Panc1 (cell line): Measurements from ENCODE around the gene GPRC6A. TPM values are rescaled to one million over a fixed set of nuclear protein-coding genes. Genes with fewer than 3 reads are reported as not detected.

Experiments
- ATAC-seq: fragments of 200-7000 bp; cut with Tn5 transposase; 2 replicates; pipeline ENCODE4 v1.9.1; 2020; ENCODE audit warnings: mild to moderate bottlenecking, moderate library complexity
- BruUV-seq: library from RNA; stranded (reverse); fragments of 400-500 nt; replicated peaks from 2 replicates; lab custom pipeline; 2021; lab: Mats Ljungman, UMichigan
- CTCF ChIA-PET: fragments of 300-600 bp; sonication (Branson Sonifier 250); formaldehyde crosslinking; loops from one replicate; lab custom pipeline; 2022; ENCODE audit warnings: antibody characterized with exemption; lab: Charles Lee
- POLR2A ChIA-PET: fragments of 300-600 bp; sonication (Branson Sonifier 250); formaldehyde crosslinking; loops from one replicate; lab custom pipeline; 2022; ENCODE audit warnings: antibody characterized with exemption; lab: Charles Lee
- DNase-seq: peaks from one replicate; pipeline ENCODE4 v3.0.0-alpha.2; 2010; ENCODE audit warnings: low read depth, low spot score
- H3K27ac ChIP-seq: 2 replicates; pipeline ENCODE4 v1.5.1; 2011; ENCODE audit warnings: mild to moderate bottlenecking, low read length, inconsistent platforms
- H3K27me3 ChIP-seq: fragments of 200-500 bp; sonication (Bioruptor generic); 2 replicates; pipeline ENCODE4 v1.6.0; 2014; ENCODE audit warnings: low read length, inconsistent platforms; ENCODE audit not compliant: control insufficient read depth, insufficient read depth
- H3K36me3 ChIP-seq: fragments of 200-500 bp; sonication (Bioruptor generic); 2 replicates; pipeline ENCODE4 v1.5.1; 2014; ENCODE audit warnings: inconsistent platforms, mild to moderate bottlenecking, low read length, moderate library complexity; ENCODE audit not compliant: control insufficient read depth, insufficient read depth
- H3K4me1 ChIP-seq: 2 replicates; pipeline ENCODE4 v1.5.1; 2011; ENCODE audit warnings: inconsistent platforms, mild to moderate bottlenecking, low read length, moderate library complexity; ENCODE audit not compliant: control insufficient read depth, insufficient read depth
- H3K4me3 ChIP-seq, 2 experiments: 2 replicates each; pipeline ENCODE4 v1.5.1; 2011 to 2012; ENCODE audit warnings: low read depth in 2 of 2, low read length in 2 of 2, mild to moderate bottlenecking in 2 of 2, inconsistent platforms in 1 of 2, moderate library complexity in 1 of 2
- H3K9me3 ChIP-seq: fragments of 200-500 bp; sonication (Bioruptor generic); 2 replicates; pipeline ENCODE4 v1.5.1; 2014; ENCODE audit warnings: low read depth, mild to moderate bottlenecking, inconsistent platforms, low read length, moderate library complexity; ENCODE audit not compliant: control insufficient read depth, insufficient read depth
- POLR2AphosphoS5 ChIP-seq: IDR thresholded peaks from 2 replicates; pipeline ENCODE4 v1.6.1; 2012; ENCODE audit warnings: mild to moderate bottlenecking, low read depth, low read length, moderate library complexity
- REST ChIP-seq, 2 experiments: IDR thresholded peaks; 2 replicates each; pipeline ENCODE4 v1.6.1; 2011 to 2012; ENCODE audit warnings: low read depth in 2 of 2, control low read depth in 1 of 2, low read length in 1 of 2, mild to moderate bottlenecking in 1 of 2, moderate library complexity in 1 of 2; ENCODE audit not compliant: insufficient read depth in 1 of 2
- SIN3A ChIP-seq: IDR thresholded peaks from 2 replicates; pipeline ENCODE4 v1.6.1; 2012; ENCODE audit warnings: low read depth, mild to moderate bottlenecking, low read length, moderate library complexity, borderline replicate concordance; ENCODE audit not compliant: insufficient read depth
- TCF7L2 ChIP-seq: IDR thresholded peaks from 2 replicates; pipeline ENCODE4 v1.6.1; 2011; ENCODE audit warnings: mild to moderate bottlenecking, low read depth, low read length, inconsistent platforms
- in situ Hi-C: cut with HindIII; loops from 2 replicates; pipeline ENCODE4 v1.10.0; 2016; ENCODE audit warnings: low sequenced_read_pairs, low pct_unique_long_range_greater_than_20kb
- intact Hi-C: fragments of 100-400 bp; cut with micrococcal nuclease; formaldehyde crosslinking; loops from one replicate; pipeline ENCODE4 v1.10.0; 2022; ENCODE audit not compliant: unreplicated experiment
- total RNA-seq: library from RNA; stranded (reverse); gene quantifications from one replicate; pipeline ENCODE4 v1.2.1, GENCODE V29; 2021; ENCODE audit not compliant: unreplicated experiment
- TF ChIP-seq, protein P1 (sequence below): fragments of 450-650 bp; IDR thresholded peaks from 2 replicates; pipeline ENCODE4 v1.5.1; 2017; ENCODE audit warnings: mild to moderate bottlenecking

The GPRC6A gene
- total RNA-seq, 1 experiment from 2014 or later = not detected

DNA sequence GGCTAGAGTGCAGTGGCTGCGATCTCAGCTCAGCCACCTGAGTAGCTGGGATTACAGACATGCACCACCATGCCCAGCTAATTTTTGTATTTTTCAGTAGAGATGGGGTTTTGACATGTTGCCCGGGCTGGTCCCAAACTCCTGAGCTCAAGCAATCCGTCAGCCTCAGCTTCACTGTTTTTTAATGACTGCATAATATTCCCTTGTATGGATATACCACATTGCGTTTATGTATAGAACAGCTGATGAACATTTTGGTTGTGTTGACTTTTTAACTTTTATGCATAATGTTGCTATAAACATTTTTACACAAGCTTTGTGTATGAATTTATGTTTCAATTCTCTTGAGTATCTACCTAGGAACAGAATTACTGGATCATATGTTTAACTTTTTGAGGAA, 43.9 kb upstream of the GPRC6A start:
- in situ Hi-C loops (no loop called here), intact Hi-C loops (no loop called here)
- no peak overlapping the region for H3K4me3 ChIP-seq
- H3K4me1 ChIP-seq = peaks cover 12% of the 10 kb centered on the region
- H3K27me3 ChIP-seq = peaks cover 35% of the 10 kb centered on the region
- ATAC-seq (no peak), DNase-seq (no peak)
- no TSS peak for BruUV-seq
- POLR2A ChIA-PET = no interaction called here
- H3K9me3 ChIP-seq = no peaks in the 10 kb centered on the region
- H3K27ac ChIP-seq = no peak overlapping the region
- TF ChIP-seq REST (IDR thresholded peaks at IDR 0.05; ENCODE audit: insufficient read depth in 1 of 2, low read depth in 2 of 2, low read length in 1 of 2) (no peak), SIN3A (no peak), POLR2AphosphoS5 (no peak), TCF7L2 (no peak)
- TF ChIP-seq, protein P1, sequence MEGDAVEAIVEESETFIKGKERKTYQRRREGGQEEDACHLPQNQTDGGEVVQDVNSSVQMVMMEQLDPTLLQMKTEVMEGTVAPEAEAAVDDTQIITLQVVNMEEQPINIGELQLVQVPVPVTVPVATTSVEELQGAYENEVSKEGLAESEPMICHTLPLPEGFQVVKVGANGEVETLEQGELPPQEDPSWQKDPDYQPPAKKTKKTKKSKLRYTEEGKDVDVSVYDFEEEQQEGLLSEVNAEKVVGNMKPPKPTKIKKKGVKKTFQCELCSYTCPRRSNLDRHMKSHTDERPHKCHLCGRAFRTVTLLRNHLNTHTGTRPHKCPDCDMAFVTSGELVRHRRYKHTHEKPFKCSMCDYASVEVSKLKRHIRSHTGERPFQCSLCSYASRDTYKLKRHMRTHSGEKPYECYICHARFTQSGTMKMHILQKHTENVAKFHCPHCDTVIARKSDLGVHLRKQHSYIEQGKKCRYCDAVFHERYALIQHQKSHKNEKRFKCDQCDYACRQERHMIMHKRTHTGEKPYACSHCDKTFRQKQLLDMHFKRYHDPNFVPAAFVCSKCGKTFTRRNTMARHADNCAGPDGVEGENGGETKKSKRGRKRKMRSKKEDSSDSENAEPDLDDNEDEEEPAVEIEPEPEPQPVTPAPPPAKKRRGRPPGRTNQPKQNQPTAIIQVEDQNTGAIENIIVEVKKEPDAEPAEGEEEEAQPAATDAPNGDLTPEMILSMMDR = no peak
- CTCF ChIA-PET = no interaction called here
- no peaks in the 10 kb centered on the region for H3K36me3 ChIP-seq

DNA sequence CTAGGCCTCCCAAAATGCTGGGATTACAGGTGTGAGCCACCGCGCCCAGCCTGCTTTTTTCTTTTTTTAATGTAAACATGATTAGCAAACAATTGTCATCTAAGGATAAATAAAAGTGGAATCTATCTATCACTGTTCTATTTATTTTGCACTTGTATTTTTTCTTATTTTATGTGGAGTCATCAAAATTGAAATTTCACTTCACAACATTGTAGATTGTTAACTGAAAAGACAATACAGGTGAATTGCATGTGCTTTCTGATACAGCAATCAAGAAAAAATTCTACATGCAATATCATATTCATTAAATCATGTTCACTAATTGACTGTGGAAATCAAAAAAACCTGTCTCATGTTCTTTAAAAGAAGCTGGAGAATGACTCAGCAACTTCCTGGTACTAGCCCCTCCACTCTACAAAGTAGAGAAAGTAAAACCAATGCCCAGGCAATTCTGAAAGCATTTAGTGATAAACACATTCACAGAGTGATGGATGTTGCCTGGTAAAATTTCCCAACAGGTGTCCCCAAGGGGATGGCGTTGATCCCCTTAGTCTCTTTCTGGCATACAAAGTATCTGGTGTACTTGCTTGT, 37.5 kb upstream of the GPRC6A start:
- BruUV-seq = no TSS peak
- CTCF ChIA-PET = no interaction called here
- intact Hi-C loops (no loop called here), in situ Hi-C loops (no loop called here)
- ATAC-seq (no peak), DNase-seq (no peak)
- Histone ChIP-seq H3K27me3 (no peaks in the 10 kb centered on the region; the same call in 1 of the 2 replicates), H3K9me3 (no peaks in the 10 kb centered on the region), H3K27ac (no peak overlapping the region), H3K4me1 (no peaks in the 10 kb centered on the region), H3K4me3 (no peak overlapping the region), H3K36me3 (no peaks in the 10 kb centered on the region)
- no peak for TF ChIP-seq SIN3A
- POLR2A ChIA-PET = no interaction called here

DNA sequence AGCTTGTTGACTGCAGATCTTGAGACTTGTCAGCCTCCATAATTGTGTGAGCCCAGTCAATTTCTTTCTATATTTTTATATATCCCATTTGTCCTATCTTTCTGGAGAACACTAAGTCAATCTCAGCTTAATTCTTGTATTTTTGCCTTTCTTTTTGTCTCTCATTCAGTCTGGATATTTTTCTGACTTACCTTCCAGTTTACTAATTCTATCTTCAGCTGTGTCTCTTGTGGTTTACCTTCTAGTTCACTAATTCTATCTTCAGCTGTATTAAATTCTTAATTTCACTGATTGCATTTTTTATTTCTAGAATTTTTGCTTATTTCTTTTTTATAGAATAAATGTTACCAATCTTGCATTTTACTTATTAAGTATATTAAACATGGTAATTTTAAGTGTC, 30.4 kb upstream of the GPRC6A start:
- no TSS peak for BruUV-seq
- ChIA-PET POLR2A (no interaction called here), CTCF (no interaction called here)
- intact Hi-C loops (no loop called here), in situ Hi-C loops (no loop called here)
- no peak for TF ChIP-seq SIN3A
- TF ChIP-seq REST (IDR thresholded peaks at IDR 0.05; ENCODE audit: insufficient read depth in 1 of 2, low read depth in 2 of 2, low read length in 1 of 2) = no peak
- TF ChIP-seq, protein P1 = no peak
- TF ChIP-seq TCF7L2 = no peak
- no peak for TF ChIP-seq POLR2AphosphoS5
- H3K27me3 ChIP-seq = no peaks in the 10 kb centered on the region
- H3K4me1 ChIP-seq = no peaks in the 10 kb centered on the region
- peaks cover 12% of the 10 kb centered on the region; the same call in 1 of the 2 replicates for H3K9me3 ChIP-seq
- H3K27ac ChIP-seq = no peak overlapping the region
- ATAC-seq (no peak), DNase-seq (no peak)
- H3K4me3 ChIP-seq = no peak overlapping the region
- no peaks in the 10 kb centered on the region for H3K36me3 ChIP-seq
